T-helper 2 cell treated with Interferon-gamma antibody and Interleukin-4, amounts not matched to agents 5 μg/mL and 100 μg/mL, for 36 hours (primary cell): ENCODE data around the gene KRT86.
"Not testable (repeated sequence)": the region's sequence is repeated elsewhere in the genome, so short reads cannot be mapped to it uniquely, and the experiment has no call there.

Source experiments
- DNase-seq: peaks from one replicate; pipeline ENCODE4 v3.0.0; 2021; ENCODE audit warnings: low spot score
- H3K27ac Mint-ChIP-seq: one replicate; pipeline ENCODE4 v1.8.0; 2021; ENCODE audit warnings: mild to moderate bottlenecking, mixed read lengths
- H3K27me3 Mint-ChIP-seq: one replicate; pipeline ENCODE4 v1.8.0; 2021; ENCODE audit warnings: low read depth, mixed read lengths
- H3K36me3 Mint-ChIP-seq: one replicate; pipeline ENCODE4 v1.8.0; 2021; ENCODE audit warnings: low read depth, mixed read lengths
- H3K4me1 Mint-ChIP-seq: one replicate; pipeline ENCODE4 v1.8.0; 2021; ENCODE audit warnings: low read depth, mixed read lengths
- H3K4me3 Mint-ChIP-seq: one replicate; pipeline ENCODE4 v1.8.0; 2022; ENCODE audit warnings: mild to moderate bottlenecking, moderate library complexity, mixed read lengths
- H3K9me3 Mint-ChIP-seq: one replicate; pipeline ENCODE4 v1.8.0; 2021; ENCODE audit warnings: mixed read lengths

Gene KRT86

DNA sequence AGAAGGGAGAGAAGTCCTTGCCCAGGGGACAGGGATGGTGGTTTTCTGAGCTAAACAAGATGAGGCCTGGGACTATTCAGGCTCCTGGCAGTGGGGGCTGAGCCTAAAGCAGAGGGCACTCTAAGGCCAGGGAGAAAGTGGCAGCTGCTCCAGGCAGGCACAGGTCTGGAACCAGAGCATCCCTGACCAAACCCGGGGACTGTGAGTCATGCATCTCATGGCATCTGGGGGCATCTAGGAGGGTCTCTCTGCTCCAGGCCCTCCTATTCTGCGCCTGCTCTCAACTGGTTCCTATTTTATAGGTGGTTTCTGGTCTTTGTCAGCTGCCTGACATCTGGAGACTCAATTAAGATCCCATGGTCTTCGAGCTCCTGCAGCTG, 29.8 kb upstream of the KRT86 start:
- no peak for DNase-seq
- no peaks in the 10 kb centered on the region for H3K9me3 Mint-ChIP-seq
- H3K4me3 Mint-ChIP-seq = peak overlapping the region; percentile 55
- peaks cover 47% of the 10 kb centered on the region for H3K4me1 Mint-ChIP-seq
- peak overlapping the region; percentile 94 for H3K27ac Mint-ChIP-seq
- H3K36me3 Mint-ChIP-seq = peaks cover 3% of the 10 kb centered on the region
- H3K27me3 Mint-ChIP-seq = peaks cover 3% of the 10 kb centered on the region

DNA sequence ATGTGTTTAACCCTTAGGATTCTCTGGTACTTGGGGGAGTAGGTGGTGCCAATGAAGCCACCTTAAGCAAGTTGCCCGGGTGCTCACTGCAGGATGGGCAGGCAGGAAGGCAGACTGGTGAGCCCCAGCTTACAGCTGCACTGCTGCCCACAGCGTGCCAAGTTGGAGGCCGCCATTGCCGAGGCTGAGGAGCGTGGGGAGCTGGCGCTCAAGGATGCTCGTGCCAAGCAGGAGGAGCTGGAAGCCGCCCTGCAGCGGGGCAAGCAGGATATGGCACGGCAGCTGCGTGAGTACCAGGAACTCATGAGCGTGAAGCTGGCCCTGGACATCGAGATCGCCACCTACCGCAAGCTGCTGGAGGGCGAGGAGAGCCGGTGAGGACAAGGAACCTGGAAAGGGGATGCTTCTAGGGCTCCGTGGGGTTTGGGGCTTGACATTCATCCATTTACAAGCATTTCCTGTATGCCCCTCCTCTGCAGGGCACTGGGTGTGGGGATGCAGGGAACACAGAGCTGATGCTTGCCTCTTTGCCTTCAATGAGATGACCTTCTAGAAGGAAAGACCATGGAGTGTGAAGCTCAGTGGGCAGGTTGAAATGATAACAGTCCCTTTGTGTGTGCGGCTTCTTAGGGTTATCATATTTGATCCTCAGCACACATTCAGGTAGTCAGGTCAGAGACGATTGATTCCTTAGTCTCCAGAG, 29.0 kb upstream of the KRT86 start:
- peak overlapping the region; percentile 94 for H3K27ac Mint-ChIP-seq
- peaks cover 53% of the 10 kb centered on the region for H3K4me1 Mint-ChIP-seq
- peaks cover 6% of the 10 kb centered on the region for H3K36me3 Mint-ChIP-seq
- H3K9me3 Mint-ChIP-seq = no peaks in the 10 kb centered on the region
- no peak for DNase-seq
- H3K4me3 Mint-ChIP-seq = peak overlapping the region; percentile 61
- H3K27me3 Mint-ChIP-seq = peaks cover 8% of the 10 kb centered on the region

GRCh38 chr12:52245962-52246569, 28.4 kb upstream of the KRT86 start:
- no peak for DNase-seq
- peaks cover 6% of the 10 kb centered on the region for H3K36me3 Mint-ChIP-seq
- H3K4me3 Mint-ChIP-seq = peak overlapping the region; percentile 61
- H3K9me3 Mint-ChIP-seq = no peaks in the 10 kb centered on the region
- peak overlapping the region; percentile 81 for H3K27ac Mint-ChIP-seq
- H3K27me3 Mint-ChIP-seq = peaks cover 8% of the 10 kb centered on the region
- H3K4me1 Mint-ChIP-seq = peaks cover 53% of the 10 kb centered on the region

DNA sequence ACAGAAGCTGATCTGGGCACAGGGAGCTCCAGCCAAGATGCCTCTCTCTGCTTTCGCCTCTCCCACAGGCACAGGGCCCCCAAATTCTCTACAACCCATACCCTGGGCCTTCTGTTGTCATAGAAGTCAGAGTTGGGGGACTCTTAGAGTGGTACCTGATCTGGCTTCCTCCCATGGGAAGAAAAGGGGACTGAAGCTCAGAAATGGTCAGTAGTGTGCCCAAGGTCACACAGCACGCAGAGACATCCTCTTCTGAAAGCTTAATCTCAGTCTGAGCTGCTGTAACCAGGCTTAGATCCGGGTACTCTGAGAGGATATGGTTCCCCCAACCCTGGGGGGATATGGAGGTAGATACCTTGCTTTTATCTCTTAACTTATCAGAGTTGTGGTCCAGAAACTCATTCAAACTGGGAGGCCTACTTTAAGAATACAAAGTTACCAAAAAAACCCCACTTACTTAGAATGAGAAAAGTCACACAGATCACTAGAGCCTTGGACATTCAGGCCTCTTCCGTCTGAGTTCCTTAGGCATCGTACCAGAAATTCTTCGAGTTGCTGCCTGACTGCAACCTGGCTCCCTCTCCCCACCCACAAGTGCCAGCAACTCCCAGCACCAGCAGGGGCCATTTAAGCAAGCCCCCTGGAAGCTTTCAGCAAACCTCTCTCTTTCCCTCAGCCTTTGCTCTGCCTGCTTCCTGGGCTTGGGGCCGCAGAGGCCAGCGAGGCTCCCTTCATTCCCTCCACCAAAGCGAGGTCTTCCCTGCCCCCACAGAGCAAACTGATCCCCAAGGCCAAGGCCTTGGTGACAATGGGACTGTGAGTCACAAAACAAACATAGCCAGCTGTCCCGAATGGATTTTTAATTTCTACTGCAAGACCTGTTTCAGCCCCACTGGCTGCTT, 27.5 kb upstream of the KRT86 start:
- peak; percentile 18 for DNase-seq
- Mint-ChIP-seq H3K9me3 (peaks cover 8% of the 10 kb centered on the region), H3K4me1 (peaks cover 62% of the 10 kb centered on the region), H3K27ac (peak overlapping the region; percentile 71), H3K4me3 (peak overlapping the region; percentile 61), H3K36me3 (peaks cover 12% of the 10 kb centered on the region), H3K27me3 (peaks cover 11% of the 10 kb centered on the region)

- Mint-ChIP-seq H3K9me3 (peaks cover 8% of the 10 kb centered on the region), H3K27ac (peak overlapping the region; percentile 71), H3K36me3 (peaks cover 15% of the 10 kb centered on the region), H3K4me3 (no peak overlapping the region), H3K4me1 (peaks cover 68% of the 10 kb centered on the region), H3K27me3 (peaks cover 11% of the 10 kb centered on the region)
- DNase-seq = no peak
These were observed 26.6 kb upstream of the KRT86 start for GRCh38 chr12:52247622-52248540.

- DNase-seq = no peak
- Mint-ChIP-seq H3K4me1 (peaks cover 64% of the 10 kb centered on the region), H3K36me3 (peaks cover 15% of the 10 kb centered on the region), H3K27ac (no peak overlapping the region), H3K4me3 (no peak overlapping the region), H3K27me3 (peaks cover 11% of the 10 kb centered on the region), H3K9me3 (peaks cover 8% of the 10 kb centered on the region)
These were observed 25.6 kb upstream of the KRT86 start for GRCh38 chr12:52248541-52249461.

GRCh38 chr12:52249511-52250047, 24.9 kb upstream of the KRT86 start:
- DNase-seq = no peak
- peaks cover 11% of the 10 kb centered on the region for H3K27me3 Mint-ChIP-seq
- H3K4me3 Mint-ChIP-seq = peak overlapping the region; percentile 0
- peak overlapping the region; percentile 37 for H3K27ac Mint-ChIP-seq
- peaks cover 8% of the 10 kb centered on the region for H3K9me3 Mint-ChIP-seq
- peaks cover 15% of the 10 kb centered on the region for H3K36me3 Mint-ChIP-seq
- peaks cover 57% of the 10 kb centered on the region for H3K4me1 Mint-ChIP-seq

DNA sequence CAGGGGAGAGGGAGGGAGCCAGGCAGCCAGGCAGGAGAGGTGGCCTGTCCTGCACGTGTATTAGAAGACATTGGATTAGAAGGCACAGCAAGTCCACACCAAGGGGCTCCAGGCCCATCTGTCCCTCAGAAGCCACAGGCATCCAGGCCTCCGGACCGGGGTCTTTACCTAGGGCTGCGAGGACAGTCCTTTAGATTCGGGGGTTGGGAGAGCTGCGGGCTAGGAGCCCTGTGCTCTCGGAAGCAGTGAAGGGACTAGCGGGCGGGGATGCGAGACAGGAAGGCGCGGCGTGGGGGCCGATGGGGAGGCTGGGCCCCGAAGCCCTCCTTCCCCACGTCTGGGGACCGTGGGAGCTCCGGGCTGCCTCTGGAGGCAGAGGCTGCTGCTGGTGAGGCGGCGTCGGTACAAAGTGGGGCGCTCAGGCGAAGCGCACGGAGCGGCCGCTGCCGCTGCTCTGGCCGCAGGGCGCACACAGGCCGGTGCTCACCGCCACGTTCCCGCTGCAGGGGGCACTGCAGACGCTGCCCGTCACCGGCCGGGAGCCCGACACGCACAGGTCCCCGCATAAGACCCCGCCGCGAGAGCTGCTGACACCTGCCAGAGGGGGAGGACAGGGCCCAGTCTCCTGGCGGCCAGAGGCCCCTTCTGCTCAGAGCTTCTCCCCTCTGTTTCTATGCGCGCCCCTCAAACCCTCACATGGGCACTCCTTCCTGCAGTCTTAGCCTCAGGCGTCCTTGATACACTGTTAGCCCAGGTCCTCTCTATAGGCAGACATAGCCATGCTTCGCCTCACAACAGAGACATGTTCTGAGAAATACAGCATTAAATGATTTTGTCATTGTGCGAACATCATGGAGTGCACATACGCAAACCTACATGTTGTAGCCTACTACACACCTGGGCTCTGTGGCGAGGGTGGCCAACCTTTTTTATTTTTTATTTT, 24.1 kb upstream of the KRT86 start:
- peak overlapping the region; percentile 0 for H3K4me3 Mint-ChIP-seq
- H3K9me3 Mint-ChIP-seq = peaks cover 8% of the 10 kb centered on the region
- peaks cover 18% of the 10 kb centered on the region for H3K27me3 Mint-ChIP-seq
- DNase-seq = no peak
- peaks cover 15% of the 10 kb centered on the region for H3K36me3 Mint-ChIP-seq
- peak overlapping the region; percentile 37 for H3K27ac Mint-ChIP-seq
- H3K4me1 Mint-ChIP-seq = peaks cover 51% of the 10 kb centered on the region

DNA sequence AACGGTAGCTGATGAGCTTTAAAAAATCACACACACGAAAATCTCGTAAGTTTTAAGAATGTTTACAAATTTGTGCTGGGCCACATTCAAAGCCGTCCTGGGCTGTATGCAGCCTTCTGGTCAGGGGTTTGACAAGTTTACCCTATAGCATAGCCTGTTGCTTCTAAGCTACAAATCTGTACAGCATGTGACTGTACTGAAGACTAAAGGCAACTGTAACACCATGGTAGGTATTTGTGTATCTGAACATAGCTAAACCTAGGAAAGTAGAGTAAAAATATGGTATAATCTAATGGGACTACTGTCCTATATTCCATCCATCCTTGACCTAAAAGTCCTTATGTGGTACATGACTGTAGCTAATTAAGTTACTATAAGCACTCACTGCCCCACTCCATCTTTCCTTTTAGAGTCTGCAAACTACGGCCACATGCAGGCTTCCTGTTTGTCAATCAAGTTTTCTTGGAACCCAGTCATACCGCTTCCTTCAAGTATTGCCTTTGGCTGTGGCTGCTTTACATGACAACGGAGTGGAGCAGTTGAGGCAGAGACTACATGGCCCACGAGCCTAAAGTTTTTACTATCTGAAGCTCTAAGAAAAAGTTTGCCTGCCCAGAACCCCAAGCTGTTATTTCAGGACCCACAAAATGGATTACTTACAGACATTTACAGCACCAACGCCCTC, 22.9 kb upstream of the KRT86 start:
- H3K4me3 Mint-ChIP-seq = peak overlapping the region; percentile 57
- H3K4me1 Mint-ChIP-seq = peaks cover 40% of the 10 kb centered on the region
- peak overlapping the region; percentile 89 for H3K27ac Mint-ChIP-seq
- H3K36me3 Mint-ChIP-seq = peaks cover 15% of the 10 kb centered on the region
- H3K27me3 Mint-ChIP-seq = peaks cover 30% of the 10 kb centered on the region
- H3K9me3 Mint-ChIP-seq = peaks cover 8% of the 10 kb centered on the region
- peak; percentile 7 for DNase-seq

- not testable (repeated sequence) for DNase-seq, H3K4me3 Mint-ChIP-seq, H3K9me3 Mint-ChIP-seq
- Mint-ChIP-seq H3K27ac (peak overlapping the region; percentile 89), H3K4me1 (peaks cover 33% of the 10 kb centered on the region), H3K36me3 (peaks cover 15% of the 10 kb centered on the region), H3K27me3 (peaks cover 37% of the 10 kb centered on the region)
These were observed 22.2 kb upstream of the KRT86 start for GRCh38 chr12:52252175-52252615.

GRCh38 chr12:52252728-52253343, 21.6 kb upstream of the KRT86 start:
- Mint-ChIP-seq H3K4me1 (peaks cover 27% of the 10 kb centered on the region), H3K9me3 (peaks cover 8% of the 10 kb centered on the region), H3K4me3 (peak overlapping the region; percentile 18), H3K27ac (peak overlapping the region; percentile 55), H3K27me3 (peaks cover 43% of the 10 kb centered on the region), H3K36me3 (peaks cover 15% of the 10 kb centered on the region)
- no peak for DNase-seq
